ENCODE results near the gene SPINT1.

- TF ChIP-seq EZH2 (IDR thresholded peaks at IDR 0.05), result no peak
- TF ChIP-seq POLR2AphosphoS5 (IDR thresholded peaks at IDR 0.05; ENCODE audit: borderline replicate concordance, low read depth, low read length), result no peak
- no peak for TF ChIP-seq FOXP2 (optimal IDR thresholded peaks at IDR 0.05; ENCODE audit: control extremely low read depth, extremely low read length, insufficient read depth)
These were observed 29.2 kb downstream of the SPINT1 start for GRCh38 chr15:40872791-40873693.
